KMS-11 (cell line): Measurements from ENCODE around the gene MAPK8IP1.
A peak's percentile ranks its signal among the peaks of the same experiment; 100 is the strongest.

ENCODE experiments used
- H2AFZ ChIP-seq: fragments of 200-600 bp; sonication (generic); 2 replicates; pipeline ENCODE4 v1.6.1; 2016; ENCODE audit warnings: antibody characterized with exemption, mixed run types, low read depth
- H3K27ac ChIP-seq: fragments of 200-600 bp; sonication (generic); 2 replicates; pipeline ENCODE4 v1.6.1; 2016; ENCODE audit warnings: mild to moderate bottlenecking, mixed run types
- H3K27me3 ChIP-seq: fragments of 200-600 bp; sonication (generic); 2 replicates; pipeline ENCODE4 v1.6.1; 2017; ENCODE audit warnings: mild to moderate bottlenecking, low read depth, mixed run types, moderate library complexity; ENCODE audit not compliant: insufficient read depth
- H3K36me3 ChIP-seq: fragments of 200-600 bp; sonication (generic); 2 replicates; pipeline ENCODE4 v1.6.1; 2017; ENCODE audit warnings: mild to moderate bottlenecking, mixed run types; ENCODE audit not compliant: insufficient read depth
- H3K4me1 ChIP-seq: fragments of 200-600 bp; sonication (generic); 2 replicates; pipeline ENCODE4 v1.6.1; 2016; ENCODE audit warnings: mild to moderate bottlenecking, low read depth, mixed run types; ENCODE audit not compliant: poor library complexity, severe bottlenecking
- H3K4me2 ChIP-seq: fragments of 200-600 bp; sonication (generic); 2 replicates; pipeline ENCODE4 v1.7.0; 2016; ENCODE audit warnings: mild to moderate bottlenecking, mixed run types
- H3K4me3 ChIP-seq: fragments of 200-600 bp; sonication (generic); IDR thresholded peaks from 2 replicates; pipeline ENCODE4 v1.6.1; 2017; ENCODE audit warnings: low read depth, low read length, mixed read lengths; ENCODE audit not compliant: insufficient read depth
- H3K79me2 ChIP-seq: fragments of 200-600 bp; sonication (generic); 2 replicates; pipeline ENCODE4 v1.6.1; 2016; ENCODE audit warnings: low read depth, mixed run types; ENCODE audit not compliant: insufficient read depth
- H3K9ac ChIP-seq: fragments of 200-600 bp; sonication (generic); 2 replicates; pipeline ENCODE4 v1.6.1; 2016; ENCODE audit warnings: mild to moderate bottlenecking, mixed run types
- H4K20me1 ChIP-seq: fragments of 200-600 bp; sonication (generic); 2 replicates; pipeline ENCODE4 v1.6.1; 2016; ENCODE audit warnings: mild to moderate bottlenecking, mixed run types; ENCODE audit not compliant: insufficient read depth
- CTCF ChIP-seq: fragments of 200-600 bp; sonication (generic); conservative IDR thresholded peaks from 2 replicates; pipeline ENCODE4 v1.6.1; 2017; ENCODE audit warnings: low read depth, mild to moderate bottlenecking, antibody characterized with exemption, low read length, moderate library complexity, mixed read lengths

The MAPK8IP1 gene

GRCh38 chr11:45927684-45928413, 42.4 kb downstream of the MAPK8IP1 start:
- Histone ChIP-seq H3K36me3 (no peaks in the 10 kb centered on the region), H3K4me3 (no peak overlapping the region), H2AFZ (no peak overlapping the region), H3K4me1 (peaks cover 15% of the 10 kb centered on the region), H3K27me3 (0 out of 2 replicates have a peak, but pooled peaks cover 5% of the 10 kb centered on the region), H3K27ac (no peak overlapping the region), H3K4me2 (no peak overlapping the region), H3K79me2 (no peaks in the 10 kb centered on the region), H4K20me1 (no peaks in the 10 kb centered on the region), H3K9ac (no peak overlapping the region)
- TF ChIP-seq CTCF: no peak

GRCh38 chr11:45928535-45929215, 43.2 kb downstream of the MAPK8IP1 start:
- no peaks in the 10 kb centered on the region for H3K79me2 ChIP-seq
- no peaks in the 10 kb centered on the region for H3K27me3 ChIP-seq
- no peak for TF ChIP-seq CTCF
- no peak overlapping the region for H2AFZ ChIP-seq
- H3K4me3 ChIP-seq: no peak overlapping the region
- H3K4me1 ChIP-seq: peaks cover 15% of the 10 kb centered on the region
- H3K9ac ChIP-seq: no peak overlapping the region
- H4K20me1 ChIP-seq: no peaks in the 10 kb centered on the region
- no peaks in the 10 kb centered on the region for H3K36me3 ChIP-seq
- H3K27ac ChIP-seq: no peak overlapping the region
- H3K4me2 ChIP-seq: no peak overlapping the region

GRCh38 chr11:45929486-45930030, 44.1 kb downstream of the MAPK8IP1 start:
- Histone ChIP-seq H4K20me1 (no peaks in the 10 kb centered on the region), H3K79me2 (no peaks in the 10 kb centered on the region), H3K9ac (no peak overlapping the region; the same call in 1 of the 2 replicates), H3K4me2 (peak overlapping the region; percentile 55; the same call in 1 of the 2 replicates), H3K27me3 (no peaks in the 10 kb centered on the region), H3K4me1 (peaks cover 15% of the 10 kb centered on the region), H3K36me3 (no peaks in the 10 kb centered on the region), H2AFZ (no peak overlapping the region; the same call in 1 of the 2 replicates), H3K4me3 (no peak overlapping the region), H3K27ac (no peak overlapping the region; the same call in 1 of the 2 replicates)
- no peak for TF ChIP-seq CTCF

- Histone ChIP-seq H3K27ac (no peak overlapping the region; the same call in 1 of the 2 replicates), H3K4me3 (no peak overlapping the region), H2AFZ (no peak overlapping the region; the same call in 1 of the 2 replicates), H3K4me2 (peak overlapping the region; percentile 55), H4K20me1 (no peaks in the 10 kb centered on the region), H3K79me2 (no peaks in the 10 kb centered on the region), H3K36me3 (no peaks in the 10 kb centered on the region), H3K27me3 (no peaks in the 10 kb centered on the region), H3K9ac (no peak overlapping the region; the same call in 1 of the 2 replicates), H3K4me1 (peaks cover 15% of the 10 kb centered on the region)
- TF ChIP-seq CTCF: no peak
Measured at GRCh38 chr11:45930031-45930794, 44.8 kb downstream of the MAPK8IP1 start.
